ENCODE data around the gene WNT2B. TPM values are rescaled to one million over a fixed set of nuclear protein-coding genes. Genes with fewer than 3 reads are reported as not detected.

Gene WNT2B
- total RNA-seq, 2 donors from 2014 or later: 10.0 to 15.4 TPM

- H3K9me3 ChIP-seq: no peaks in the 10 kb centered on the region
- H3K4me1 ChIP-seq (ENCODE audit: control insufficient read depth in 1 of 2, low read depth in 2 of 2): peaks cover 0 to 6% of the 10 kb centered on the region in 2 donors
- no peak overlapping the region for H3K27ac ChIP-seq
- no peaks in the 10 kb centered on the region for H3K27me3 ChIP-seq (replicated peaks; ENCODE audit: insufficient read depth)
- peaks cover 20% of the 10 kb centered on the region for H3K36me3 ChIP-seq
- ATAC-seq (ENCODE audit: insufficient number of reproducible peaks, low FRiP score, low read depth): no peak
- TF ChIP-seq, protein P1, sequence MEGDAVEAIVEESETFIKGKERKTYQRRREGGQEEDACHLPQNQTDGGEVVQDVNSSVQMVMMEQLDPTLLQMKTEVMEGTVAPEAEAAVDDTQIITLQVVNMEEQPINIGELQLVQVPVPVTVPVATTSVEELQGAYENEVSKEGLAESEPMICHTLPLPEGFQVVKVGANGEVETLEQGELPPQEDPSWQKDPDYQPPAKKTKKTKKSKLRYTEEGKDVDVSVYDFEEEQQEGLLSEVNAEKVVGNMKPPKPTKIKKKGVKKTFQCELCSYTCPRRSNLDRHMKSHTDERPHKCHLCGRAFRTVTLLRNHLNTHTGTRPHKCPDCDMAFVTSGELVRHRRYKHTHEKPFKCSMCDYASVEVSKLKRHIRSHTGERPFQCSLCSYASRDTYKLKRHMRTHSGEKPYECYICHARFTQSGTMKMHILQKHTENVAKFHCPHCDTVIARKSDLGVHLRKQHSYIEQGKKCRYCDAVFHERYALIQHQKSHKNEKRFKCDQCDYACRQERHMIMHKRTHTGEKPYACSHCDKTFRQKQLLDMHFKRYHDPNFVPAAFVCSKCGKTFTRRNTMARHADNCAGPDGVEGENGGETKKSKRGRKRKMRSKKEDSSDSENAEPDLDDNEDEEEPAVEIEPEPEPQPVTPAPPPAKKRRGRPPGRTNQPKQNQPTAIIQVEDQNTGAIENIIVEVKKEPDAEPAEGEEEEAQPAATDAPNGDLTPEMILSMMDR (IDR thresholded peaks at IDR 0.05): no peak
- H3K4me3 ChIP-seq: no peak overlapping the region
- DNase-seq (ENCODE audit: low spot score): no peak
Measured at GRCh38 chr1:112524986-112525385, 16.2 kb downstream of the WNT2B start.

DNA sequence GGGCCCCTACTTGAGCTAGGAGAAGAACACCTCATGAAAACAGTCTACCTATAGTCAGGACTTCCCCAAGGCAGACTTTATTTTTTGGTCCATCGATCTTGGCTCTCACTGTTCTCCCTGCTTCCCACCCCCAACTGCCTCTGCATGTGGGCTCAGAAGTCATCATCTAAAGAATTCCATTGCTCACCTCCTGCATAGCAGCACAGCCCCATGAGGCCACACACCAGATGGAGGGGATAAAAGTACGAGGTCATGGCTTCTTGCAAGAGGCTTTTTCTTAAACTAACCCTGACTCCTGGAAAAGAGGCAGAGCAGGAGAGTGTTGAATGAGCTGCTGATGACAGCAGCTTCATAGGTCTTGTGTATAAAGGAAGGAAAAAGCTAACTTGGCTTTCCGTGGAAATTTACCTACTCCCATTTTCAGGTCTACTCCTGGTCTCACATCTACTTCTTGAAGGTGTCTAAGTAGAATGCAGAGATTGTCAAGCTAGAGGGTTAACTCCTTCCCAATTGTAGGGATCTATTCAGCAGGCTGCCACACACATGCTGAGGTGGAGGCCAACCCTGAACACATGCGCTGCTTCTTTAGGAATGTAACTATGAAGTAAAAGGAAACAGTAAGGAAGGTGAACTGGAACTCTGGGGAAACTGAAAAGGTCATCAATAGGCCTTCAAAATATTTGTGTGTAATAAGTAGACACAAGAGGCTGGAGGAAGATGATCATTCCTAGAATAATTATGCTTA lies 18.7 kb downstream of the WNT2B start:
- Histone ChIP-seq H3K4me3 (no peak overlapping the region), H3K9me3 (no peaks in the 10 kb centered on the region), H3K4me1 (ENCODE audit: control insufficient read depth in 1 of 2, low read depth in 2 of 2) (peaks cover 0 to 6% of the 10 kb centered on the region in 2 donors), H3K27me3 (replicated peaks; ENCODE audit: insufficient read depth) (no peaks in the 10 kb centered on the region), H3K27ac (no peak overlapping the region), H3K36me3 (peaks cover 20% of the 10 kb centered on the region)
- TF ChIP-seq, protein P1 (IDR thresholded peaks at IDR 0.05): no peak
- DNase-seq (ENCODE audit: low spot score): no peak
- ATAC-seq (ENCODE audit: insufficient number of reproducible peaks, low FRiP score, low read depth): no peak

DNA sequence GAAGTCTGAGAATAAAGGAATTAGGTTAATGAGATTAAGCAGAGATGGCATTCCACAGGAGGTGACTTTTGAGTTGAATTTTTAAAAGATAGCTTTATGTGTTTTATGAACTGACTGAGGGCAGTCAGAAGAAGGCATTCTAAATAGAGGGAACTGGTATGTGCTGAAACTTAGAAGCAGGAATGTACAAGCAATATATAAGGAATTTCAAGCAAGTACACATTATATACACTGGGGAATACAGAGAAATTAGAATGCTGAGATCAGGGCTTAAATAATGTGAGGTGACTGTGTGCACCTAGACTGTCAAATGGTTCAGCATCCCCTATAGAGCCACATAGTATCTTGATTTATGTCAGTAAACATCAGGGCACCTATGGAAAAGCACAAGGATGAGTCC lies 19.3 kb downstream of the WNT2B start:
- TF ChIP-seq, protein P1 (IDR thresholded peaks at IDR 0.05): no peak
- no peak overlapping the region for H3K27ac ChIP-seq
- no peak overlapping the region for H3K4me3 ChIP-seq
- DNase-seq (ENCODE audit: low spot score): no peak
- H3K9me3 ChIP-seq: no peaks in the 10 kb centered on the region
- no peaks in the 10 kb centered on the region for H3K27me3 ChIP-seq (replicated peaks; ENCODE audit: insufficient read depth)
- peaks cover 20% of the 10 kb centered on the region for H3K36me3 ChIP-seq
- H3K4me1 ChIP-seq (ENCODE audit: control insufficient read depth in 1 of 2, low read depth in 2 of 2): peaks cover 0 to 6% of the 10 kb centered on the region in 2 donors
- no peak for ATAC-seq (ENCODE audit: insufficient number of reproducible peaks, low FRiP score, low read depth)

DNA sequence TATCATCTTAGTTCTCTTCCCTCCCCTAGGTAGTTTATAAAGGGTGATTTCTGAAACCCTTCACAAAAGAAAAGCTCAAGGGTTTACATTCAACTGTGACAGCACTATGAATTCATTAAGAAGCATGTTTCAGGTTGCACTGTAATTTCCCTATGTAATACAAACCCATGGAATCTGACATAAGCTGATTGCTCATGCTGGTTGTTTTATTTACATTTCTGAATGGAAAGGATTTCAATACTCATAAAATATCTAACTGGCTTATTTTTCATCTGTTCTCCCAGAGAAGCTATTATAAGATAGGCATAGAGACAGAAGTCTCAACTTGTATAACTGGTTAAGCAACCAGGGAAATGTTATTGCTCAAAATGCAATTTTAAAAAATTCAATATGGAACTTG lies 20.5 kb downstream of the WNT2B start:
- no peaks in the 10 kb centered on the region for H3K27me3 ChIP-seq (replicated peaks; ENCODE audit: insufficient read depth)
- H3K9me3 ChIP-seq: no peaks in the 10 kb centered on the region
- H3K36me3 ChIP-seq: peaks cover 20% of the 10 kb centered on the region
- no peak for DNase-seq (ENCODE audit: low spot score)
- H3K27ac ChIP-seq: no peak overlapping the region
- TF ChIP-seq, protein P1 (IDR thresholded peaks at IDR 0.05): no peak
- ATAC-seq (ENCODE audit: insufficient number of reproducible peaks, low FRiP score, low read depth): no peak
- H3K4me3 ChIP-seq: no peak overlapping the region
- peaks cover 0 to 3% of the 10 kb centered on the region in 2 donors for H3K4me1 ChIP-seq (ENCODE audit: control insufficient read depth in 1 of 2, low read depth in 2 of 2)

GRCh38 chr1:112530832-112531231 lies 22.1 kb downstream of the WNT2B start:
- no peak overlapping the region for H3K4me3 ChIP-seq
- TF ChIP-seq, protein P1 (IDR thresholded peaks at IDR 0.05): no peak
- no peaks in the 10 kb centered on the region for H3K9me3 ChIP-seq
- H3K27me3 ChIP-seq (replicated peaks; ENCODE audit: insufficient read depth): no peaks in the 10 kb centered on the region
- no peak for DNase-seq (ENCODE audit: low spot score)
- peaks cover 20% of the 10 kb centered on the region for H3K36me3 ChIP-seq
- no peak for ATAC-seq (ENCODE audit: insufficient number of reproducible peaks, low FRiP score, low read depth)
- H3K4me1 ChIP-seq (ENCODE audit: control insufficient read depth in 1 of 2, low read depth in 2 of 2): no peaks in the 10 kb centered on the region
- no peak overlapping the region for H3K27ac ChIP-seq
